ENCODE measurements around the gene SLC38A7. TPM values are rescaled to one million over a fixed set of nuclear protein-coding genes. Genes with fewer than 3 reads are reported as not detected.

Gene SLC38A7
- total and polyA plus RNA-seq, 7 donors = 4.3 to 12.6 (median 8.6) TPM

GRCh38 chr16:58615280-58615679, 69.3 kb downstream of the SLC38A7 start:
- Histone ChIP-seq H3K27ac (no peak overlapping the region), H3K4me1 (no peaks in the 10 kb centered on the region), H3K4me3 (no peak overlapping the region), H3K27me3 (ENCODE audit: insufficient read depth in 3 of 3, low read length in 2 of 3) (no peaks in the 10 kb centered on the region), H3K36me3 (ENCODE audit: insufficient read depth in 1 of 2, low read depth in 1 of 2) (peaks cover 0 to 44% of the 10 kb centered on the region in 2 donors), H3K9me3 (no peaks in the 10 kb centered on the region)
- DNase-seq (no peak), ATAC-seq (no peak)
- 49 to 81% (median 74%) methylated on average over 3 of the region's 3 CpGs for WGBS, 3 donors
- intact Hi-C loops (cut with DNase I) = no loop called here
- no peak for TF ChIP-seq CTCF (IDR thresholded peaks at IDR 0.05)

Other genes starting within 250 kb of the SLC38A7 start
- 1 to 10 TPM; 1.7 to 6.3 (median 3.8) TPM for gene NDRG4, start 184.6 kb downstream of the SLC38A7 start, total RNA-seq
- 10 to 100 TPM in 1 of 3 donors, 1 to 10 TPM in 2; 1.8 to 12.3 (median 2.0) TPM for gene NDRG4, start 184.6 kb downstream of the SLC38A7 start, polyA plus RNA-seq
- gene SETD6, start 169.3 kb downstream of the SLC38A7 start, total RNA-seq = 10 to 100 TPM; 11.1 to 25.0 (median 18.4) TPM
- 10 to 100 TPM; 21.0 to 35.5 (median 23.6) TPM for gene SETD6, start 169.3 kb downstream of the SLC38A7 start, polyA plus RNA-seq
- 100 to 1,000 TPM in 1 of 4 donors, 10 to 100 TPM in 3; 70.9 to 112 (median 90.0) TPM for gene CNOT1, start 54.9 kb downstream of the SLC38A7 start, total RNA-seq
- 10 to 100 TPM; 57.6 to 90.4 (median 75.8) TPM for gene CNOT1, start 54.9 kb downstream of the SLC38A7 start, polyA plus RNA-seq
- gene GOT2, start 49.5 kb upstream of the SLC38A7 start, total RNA-seq = 100 to 1,000 TPM; 183 to 396 (median 274) TPM
- 100 to 1,000 TPM; 129 to 238 (median 215) TPM for gene GOT2, start 49.5 kb upstream of the SLC38A7 start, polyA plus RNA-seq